Vagina (tissue), 2 donors: Measurements from ENCODE around the gene WSB1.

Experiments used
- POLR2A ChIP-seq, 2 donors: fragments of 450-650 bp; IDR thresholded peaks; one replicate each; pipeline ENCODE4 v1.6.1; 2017; ENCODE audit warnings: antibody characterized with exemption in 2 of 2, mild to moderate bottlenecking in 2 of 2, moderate library complexity in 2 of 2
- TF ChIP-seq, protein P1 (sequence below), 3 experiments: fragments of 450-650 bp in 2 of 3; fragments of 200-600 bp in 1 of 3; sonication (generic) in 1 of 3; IDR thresholded peaks; one replicate each; pipeline ENCODE4 v1.5.1; 2017 to 2019; ENCODE audit warnings: antibody characterized with exemption in 3 of 3, mild to moderate bottlenecking in 2 of 3, moderate library complexity in 2 of 3

DNA sequence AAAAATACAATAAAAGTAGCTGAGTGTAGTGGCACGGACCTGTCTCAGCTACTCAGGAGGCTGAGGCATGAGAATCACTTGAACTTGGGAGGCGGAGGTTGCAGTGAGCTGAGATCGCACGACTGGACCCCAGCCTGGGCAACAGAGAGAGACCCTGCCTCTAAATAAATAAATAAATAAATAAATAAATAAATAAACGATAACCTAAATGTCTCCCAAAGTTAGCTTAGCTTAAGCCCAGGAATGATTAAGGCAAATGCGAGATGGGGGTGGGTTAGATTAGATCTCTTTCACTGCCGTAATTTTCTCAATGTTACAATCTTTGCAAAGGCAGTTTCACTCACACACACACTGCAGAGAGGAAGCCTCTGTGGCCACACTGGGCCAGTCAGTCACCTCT lies 46.7 kb downstream of the WSB1 start:
- no peak for TF ChIP-seq POLR2A (IDR thresholded peaks at IDR 0.05)
- TF ChIP-seq, protein P1, sequence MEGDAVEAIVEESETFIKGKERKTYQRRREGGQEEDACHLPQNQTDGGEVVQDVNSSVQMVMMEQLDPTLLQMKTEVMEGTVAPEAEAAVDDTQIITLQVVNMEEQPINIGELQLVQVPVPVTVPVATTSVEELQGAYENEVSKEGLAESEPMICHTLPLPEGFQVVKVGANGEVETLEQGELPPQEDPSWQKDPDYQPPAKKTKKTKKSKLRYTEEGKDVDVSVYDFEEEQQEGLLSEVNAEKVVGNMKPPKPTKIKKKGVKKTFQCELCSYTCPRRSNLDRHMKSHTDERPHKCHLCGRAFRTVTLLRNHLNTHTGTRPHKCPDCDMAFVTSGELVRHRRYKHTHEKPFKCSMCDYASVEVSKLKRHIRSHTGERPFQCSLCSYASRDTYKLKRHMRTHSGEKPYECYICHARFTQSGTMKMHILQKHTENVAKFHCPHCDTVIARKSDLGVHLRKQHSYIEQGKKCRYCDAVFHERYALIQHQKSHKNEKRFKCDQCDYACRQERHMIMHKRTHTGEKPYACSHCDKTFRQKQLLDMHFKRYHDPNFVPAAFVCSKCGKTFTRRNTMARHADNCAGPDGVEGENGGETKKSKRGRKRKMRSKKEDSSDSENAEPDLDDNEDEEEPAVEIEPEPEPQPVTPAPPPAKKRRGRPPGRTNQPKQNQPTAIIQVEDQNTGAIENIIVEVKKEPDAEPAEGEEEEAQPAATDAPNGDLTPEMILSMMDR (IDR thresholded peaks at IDR 0.05) = no peak
